Subcutaneous preadipocyte (primary cell): ENCODE data around the gene ZNF583. TPM values are rescaled to one million over a fixed set of nuclear protein-coding genes. Genes with fewer than 3 reads are reported as not detected.

Source experiments
- total RNA-seq: library from RNA; depleted of rRNA; stranded (reverse); fragments of >200 nt; gene quantifications from 2 replicates; pipeline ENCODE4 v1.2.3, GENCODE V29; 2012

ZNF583 gene
- total RNA-seq, result 3.3 and 4.3 TPM in 2 replicates

DNA sequence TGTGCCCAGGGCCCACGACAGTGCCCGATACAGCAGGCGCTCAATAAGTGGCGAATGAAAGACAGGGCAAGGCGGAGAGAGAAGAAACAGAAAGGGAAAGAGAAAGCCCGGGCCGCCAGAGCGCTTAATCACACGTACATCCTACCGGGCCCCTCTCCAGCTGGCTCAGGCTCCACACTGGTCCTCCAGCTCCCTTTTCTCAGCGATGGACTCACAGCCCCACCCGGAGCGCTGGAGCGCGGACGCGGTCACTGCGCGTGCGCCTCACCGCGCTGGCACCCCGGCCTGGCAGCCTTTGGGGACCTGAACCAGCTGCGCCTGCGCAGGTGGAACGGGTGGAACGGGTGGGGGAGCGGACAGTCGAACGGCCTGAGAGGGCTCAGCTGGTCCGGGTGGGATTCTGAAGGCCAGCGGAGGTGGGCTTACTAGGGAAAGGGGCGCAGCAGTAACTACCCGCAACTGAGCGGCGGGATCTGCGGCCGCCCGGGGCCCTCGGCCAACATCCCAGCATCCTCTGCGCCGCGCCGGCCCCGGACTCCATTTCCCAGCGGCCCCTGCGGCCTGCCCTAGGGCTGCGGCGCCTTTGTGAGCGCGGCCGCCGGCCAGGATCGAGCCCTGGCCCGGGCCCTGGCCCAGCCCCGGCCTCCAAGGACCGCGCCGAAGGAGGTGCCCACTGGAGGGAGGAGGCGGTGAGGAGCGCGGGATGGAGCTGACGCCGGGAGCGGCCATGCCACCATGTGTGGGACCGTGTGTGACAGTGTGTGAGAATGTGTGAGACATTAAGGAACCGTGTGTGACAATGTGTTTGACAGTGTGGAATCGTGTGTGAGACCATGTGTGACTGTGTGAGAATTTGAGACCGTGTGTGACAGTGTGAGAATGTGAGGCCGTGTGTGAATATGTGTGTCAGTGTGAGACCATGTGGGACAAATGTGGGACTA is at the start of gene ZNF583:
ZNF583 (plus strand) TSS at position 569 of the 941 bp plus-strand sequence. CDS start 2,783 bp downstream, outside the sequence.

DNA sequence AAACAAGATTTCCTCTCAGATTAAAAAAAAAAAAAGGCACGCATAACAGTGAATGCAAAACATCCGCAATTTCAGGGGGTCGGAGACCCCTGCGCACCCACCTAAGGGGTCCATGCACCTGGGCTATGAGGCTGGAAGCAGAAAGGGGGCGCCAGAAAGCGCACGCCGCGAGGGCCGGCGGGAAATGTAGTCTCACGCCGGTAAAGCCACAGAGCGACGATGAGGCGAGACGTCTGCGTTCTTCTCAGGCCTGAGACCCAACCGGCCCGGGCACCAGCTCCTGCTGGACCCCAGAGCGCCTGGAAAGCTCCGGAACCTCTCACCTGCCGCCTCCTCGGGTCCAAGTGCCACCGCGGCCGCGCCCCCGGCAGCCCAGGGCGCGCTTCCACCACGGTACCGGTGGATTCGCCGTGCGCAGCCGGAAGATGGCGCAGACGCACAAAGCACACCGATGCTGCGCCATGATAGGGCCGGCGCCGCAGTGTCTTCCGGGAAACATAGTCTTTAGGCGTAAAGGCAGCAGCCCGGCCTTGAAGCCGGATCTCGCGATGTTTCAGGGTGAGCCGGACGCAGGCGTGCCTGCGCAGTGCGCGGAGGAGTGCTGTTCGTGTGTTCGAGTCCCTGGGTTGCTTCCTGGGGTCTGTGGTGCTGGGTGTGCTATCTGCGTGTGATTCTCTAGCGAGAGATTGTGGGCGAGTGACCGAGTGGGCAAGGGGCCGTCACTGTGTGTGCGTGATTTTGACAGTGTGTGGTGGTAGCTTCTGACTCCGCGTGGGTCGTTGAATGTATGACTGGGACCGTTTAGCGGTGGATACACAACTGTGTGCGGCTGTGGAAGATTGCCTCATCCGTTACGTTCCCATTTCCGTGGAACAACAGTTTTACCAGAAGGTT is 10.8 kb upstream of the ZNF583 start, which contains the start of gene ZNF582:
ZNF582 (minus strand) TSS at position 416 of the 894 bp plus-strand sequence. CDS start 1,782 bp downstream, outside the sequence.

Other genes with a start within 250 kb of the ZNF583 start
- gene GALP, start 228.3 kb upstream of the ZNF583 start, total RNA-seq, result not detected in 2 replicates
- not detected in 2 replicates for gene ZSCAN5B, start 206.5 kb upstream of the ZNF583 start, total RNA-seq
- gene ZSCAN5C, start 202.1 kb upstream of the ZNF583 start, total RNA-seq, result not detected in 2 replicates
- gene EDDM13, start 131.6 kb upstream of the ZNF583 start, total RNA-seq, result not detected in 2 replicates
- 5.9 and 7.0 TPM in 2 replicates for gene ZSCAN5A, start 89.5 kb upstream of the ZNF583 start, total RNA-seq
- 1.4 and 2.2 TPM in 2 replicates for gene ZNF582, start 10.8 kb upstream of the ZNF583 start, total RNA-seq
- gene ZNF667, start 73.0 kb downstream of the ZNF583 start, total RNA-seq, result 0.98 and 3.3 TPM in 2 replicates
- 1.8 and 2.2 TPM in 2 replicates for gene ZNF471, start 103.5 kb downstream of the ZNF583 start, total RNA-seq
- 5.1 and 7.0 TPM in 2 replicates for gene ZFP28, start 134.6 kb downstream of the ZNF583 start, total RNA-seq
- gene ZNF470, start 163.1 kb downstream of the ZNF583 start, total RNA-seq, result 4.0 and 4.1 TPM in 2 replicates
- 5.5 and 5.9 TPM in 2 replicates for gene ZNF71, start 191.0 kb downstream of the ZNF583 start, total RNA-seq
- 0.39 TPM in 1 of 2 replicates, not detected in the other for gene SMIM17, start 238.8 kb downstream of the ZNF583 start, total RNA-seq